H1 (cell line): ENCODE data around the gene RPL38. TPM values are rescaled to one million over a fixed set of nuclear protein-coding genes. Genes with fewer than 3 reads are reported as not detected.

Experiments used
- CTCF ChIA-PET: fragments of 300-600 bp; sonication (Branson Sonifier 250); formaldehyde crosslinking; loops from one replicate; lab custom pipeline; 2021; ENCODE audit not compliant: partially characterized antibody; lab: Charles Lee
- POLR2A ChIA-PET: fragments of 300-600 bp; sonication (Branson Sonifier 250); formaldehyde crosslinking; loops from one replicate; lab custom pipeline; 2021; ENCODE audit warnings: inconsistent platforms; ENCODE audit not compliant: partially characterized antibody; lab: Charles Lee
- DNase-seq, 2 experiments: peaks; one replicate each; pipeline versions ENCODE4 v3.0.0 to v3.0.0-alpha.2; 2010 to 2022; ENCODE audit warnings: low spot score in 2 of 2, low read depth in 1 of 2, mixed read lengths in 1 of 2
- FAIRE-seq: peaks from 2 replicates; lab custom pipeline; 2011; peaks lifted over from hg19 to GRCh38; lab: Jason Lieb, UNC
- H2AFZ ChIP-seq: 2 replicates; pipeline ENCODE4 v1.8.1; 2012; ENCODE audit warnings: low read length, inconsistent platforms
- H2AK5ac ChIP-seq: 2 replicates; pipeline ENCODE4 v1.6.1; 2013; ENCODE audit warnings: low read depth, low read length
- H2BK120ac ChIP-seq: replicated peaks from 2 replicates; pipeline ENCODE3; 2013; ENCODE audit warnings: low read depth, low read length, inconsistent platforms
- H2BK12ac ChIP-seq: 2 replicates; pipeline ENCODE4 v1.6.1; 2013; ENCODE audit warnings: low read depth, low read length
- H2BK15ac ChIP-seq: 2 replicates; pipeline ENCODE4 v1.6.1; 2013; ENCODE audit warnings: low read length
- H2BK20ac ChIP-seq: 2 replicates; pipeline ENCODE4 v1.6.1; 2013; ENCODE audit warnings: low read length
- H2BK5ac ChIP-seq: 2 replicates; pipeline ENCODE4 v1.6.1; 2013; ENCODE audit warnings: low read depth, low read length
- H3K14ac ChIP-seq: 2 replicates; pipeline ENCODE4 v1.6.1; 2013; ENCODE audit warnings: inconsistent platforms; ENCODE audit not compliant: insufficient read length
- H3K18ac ChIP-seq: 2 replicates; pipeline ENCODE4 v1.6.1; 2013; ENCODE audit warnings: low read length; ENCODE audit errors: extremely low read depth
- H3K23ac ChIP-seq: 2 replicates; pipeline ENCODE4 v1.6.1; 2013; ENCODE audit warnings: inconsistent platforms; ENCODE audit not compliant: insufficient read length
- H3K23me2 ChIP-seq: 2 replicates; pipeline ENCODE4 v1.6.1; 2013; ENCODE audit warnings: low read depth, low read length
- H3K27ac ChIP-seq: 2 replicates; pipeline ENCODE4 v1.6.1; 2011; ENCODE audit warnings: low read depth, low read length, inconsistent platforms
- H3K27me3 ChIP-seq, 4 experiments: replicated peaks in 1 of 4; 1 replicate in 1 of 4; 2 replicates in 3 of 4; pipeline versions ENCODE4 v1.6.1 to v1.8.1; 2011 to 2013; ENCODE audit warnings: low read length in 3 of 4, mild to moderate bottlenecking in 3 of 4, inconsistent platforms in 2 of 4, mixed read lengths in 2 of 4, moderate library complexity in 1 of 4; ENCODE audit not compliant: control insufficient read depth in 3 of 4, insufficient read depth in 3 of 4; ENCODE audit errors: extremely low read depth in 1 of 4
- H3K36me3 ChIP-seq, 4 experiments: 2 replicates each; pipeline versions ENCODE4 v1.6.1 to v1.8.1; 2011 to 2013; ENCODE audit warnings: mild to moderate bottlenecking in 4 of 4, low read length in 3 of 4, moderate library complexity in 2 of 4, control low read depth in 1 of 4, inconsistent platforms in 1 of 4; ENCODE audit not compliant: insufficient read depth in 4 of 4, control insufficient read depth in 2 of 4
- H3K4ac ChIP-seq: replicated peaks from 2 replicates; pipeline ENCODE3; 2013; ENCODE audit warnings: low read length, low read depth, mixed read lengths, inconsistent platforms; ENCODE audit not compliant: insufficient read length
- H3K4me1 ChIP-seq, 4 experiments: replicated peaks in 1 of 4; 1 replicate in 1 of 4; 2 replicates in 3 of 4; pipeline versions ENCODE4 v1.6.1 to v1.8.1; 2011 to 2013; ENCODE audit warnings: low read length in 3 of 4, inconsistent platforms in 2 of 4, mixed read lengths in 1 of 4; ENCODE audit not compliant: insufficient read depth in 4 of 4, control insufficient read depth in 3 of 4
- H3K4me2 ChIP-seq, 2 experiments: 2 replicates each; pipeline versions ENCODE4 v1.6.1 to v1.8.1; 2011 to 2013; ENCODE audit warnings: low read depth in 2 of 2, low read length in 2 of 2, control low read depth in 1 of 2, inconsistent platforms in 1 of 2, mild to moderate bottlenecking in 1 of 2; ENCODE audit not compliant: insufficient read depth in 1 of 2
- H3K4me3 ChIP-seq, 4 experiments: fragments of 200-600, 300-600 bp in 1 of 4; sonication (generic), shearing (Covaris generic), sonication (Bioruptor Twin) in 1 of 4; 2 replicates each; pipeline versions ENCODE4 v1.5.1 to v1.8.1; 2011 to 2016; ENCODE audit warnings: low read length in 4 of 4, low read depth in 3 of 4, control low read depth in 2 of 4, inconsistent platforms in 2 of 4, mild to moderate bottlenecking in 2 of 4, mixed read lengths in 1 of 4, moderate library complexity in 1 of 4; ENCODE audit not compliant: insufficient read depth in 2 of 4; ENCODE audit errors: extremely low read depth in 1 of 4
- H3K56ac ChIP-seq: replicated peaks from 2 replicates; pipeline ENCODE3; 2013; ENCODE audit warnings: low read depth, mild to moderate bottlenecking, mixed read lengths, low read length, inconsistent platforms; ENCODE audit not compliant: insufficient read length
- H3K79me1 ChIP-seq: 2 replicates; pipeline ENCODE4 v1.6.1; 2013; ENCODE audit warnings: low read depth, low read length, control low read depth
- H3K79me2 ChIP-seq, 2 experiments: 2 replicates each; pipeline versions ENCODE4 v1.6.1 to v1.8.1; 2012 to 2013; ENCODE audit warnings: low read length in 2 of 2, mild to moderate bottlenecking in 2 of 2, inconsistent platforms in 1 of 2; ENCODE audit not compliant: insufficient read depth in 2 of 2, control insufficient read depth in 1 of 2
- H3K9ac ChIP-seq, 4 experiments: replicated peaks in 1 of 4; 1 replicate in 1 of 4; 2 replicates in 3 of 4; pipeline versions ENCODE4 v1.6.1 to v1.8.1; 2011 to 2013; ENCODE audit warnings: low read depth in 3 of 4, low read length in 3 of 4, control low read depth in 2 of 4, mild to moderate bottlenecking in 2 of 4, moderate library complexity in 2 of 4, inconsistent platforms in 1 of 4; ENCODE audit errors: extremely low read depth in 1 of 4
- H3K9me3 ChIP-seq, 2 experiments: 2 replicates each; pipeline versions ENCODE4 v1.6.1 to v1.8.1; 2012 to 2013; ENCODE audit warnings: mild to moderate bottlenecking in 2 of 2, moderate library complexity in 2 of 2, control low read depth in 1 of 2, inconsistent platforms in 1 of 2, low read depth in 1 of 2, low read length in 1 of 2, mixed read lengths in 1 of 2; ENCODE audit not compliant: insufficient read depth in 2 of 2
- H4K20me1 ChIP-seq, 2 experiments: replicated peaks in 1 of 2; 2 replicates each; pipeline versions ENCODE3 to v1.8.1; 2011 to 2013; ENCODE audit warnings: inconsistent platforms in 2 of 2, low read length in 2 of 2, mild to moderate bottlenecking in 1 of 2; ENCODE audit not compliant: insufficient read depth in 2 of 2, control insufficient read depth in 1 of 2
- H4K5ac ChIP-seq: 2 replicates; pipeline ENCODE4 v1.6.1; 2013; ENCODE audit warnings: low read length, low read depth, mixed read lengths, inconsistent platforms; ENCODE audit not compliant: insufficient read length
- H4K8ac ChIP-seq: 2 replicates; pipeline ENCODE4 v1.8.0; 2013; ENCODE audit warnings: mild to moderate bottlenecking, moderate library complexity, low read length, inconsistent platforms; ENCODE audit not compliant: insufficient read depth; ENCODE audit errors: extremely low read depth
- H4K91ac ChIP-seq: replicated peaks from 2 replicates; pipeline ENCODE3; 2013; ENCODE audit warnings: low read length, mixed read lengths, inconsistent platforms; ENCODE audit not compliant: insufficient read length
- BACH1 ChIP-seq: IDR thresholded peaks from 2 replicates; pipeline ENCODE4 v1.6.1; 2012; ENCODE audit warnings: low read length, improper control_type of control experiment
- CBX5 ChIP-seq: fragments of 300-800, 300-1000 bp; sonication (generic); IDR thresholded peaks from 2 replicates; pipeline ENCODE4 v1.7.1; 2016; ENCODE audit warnings: antibody characterized with exemption, low read length, low read depth
- CTBP2 ChIP-seq: IDR thresholded peaks from 2 replicates; pipeline ENCODE4 v1.7.0; 2011; ENCODE audit warnings: borderline replicate concordance, mild to moderate bottlenecking, moderate library complexity, mixed read lengths, low read length; ENCODE audit not compliant: insufficient read depth, insufficient read length
- CTCF ChIP-seq, 3 experiments: IDR thresholded peaks; 1 replicate in 2 of 3; 2 replicates in 1 of 3; pipeline versions ENCODE4 v1.5.1 to v1.6.1; 2011; ENCODE audit warnings: low read length in 3 of 3, mild to moderate bottlenecking in 3 of 3, inconsistent platforms in 2 of 3, low read depth in 1 of 3, moderate library complexity in 1 of 3; ENCODE audit not compliant: insufficient read depth in 1 of 3; ENCODE audit errors: control extremely low read depth in 1 of 3
- GTF2F1 ChIP-seq: IDR thresholded peaks from 2 replicates; pipeline ENCODE4 v1.6.1; 2012; ENCODE audit warnings: low read depth, low read length, improper control_type of control experiment, borderline replicate concordance
- HDAC2 ChIP-seq, 2 experiments: fragments of 300-600 bp in 1 of 2; sonication (generic) in 1 of 2; IDR thresholded peaks; 2 replicates each; pipeline ENCODE4 v1.6.1; 2011 to 2012; ENCODE audit warnings: low read depth in 2 of 2, low read length in 2 of 2, mild to moderate bottlenecking in 2 of 2, moderate library complexity in 2 of 2, borderline replicate concordance in 1 of 2, inconsistent platforms in 1 of 2
- KDM1A ChIP-seq: fragments of 200-600, 300-600 bp; sonication (generic); IDR thresholded peaks from 2 replicates; pipeline ENCODE4 v1.7.1; 2016; ENCODE audit warnings: mild to moderate bottlenecking, low read length, borderline replicate concordance
- RXRA ChIP-seq: IDR thresholded peaks from 2 replicates; pipeline ENCODE4 v1.6.1; 2011; ENCODE audit warnings: low read depth, mild to moderate bottlenecking, low read length, moderate library complexity; ENCODE audit not compliant: insufficient read depth
- SRF ChIP-seq: IDR thresholded peaks from 2 replicates; pipeline ENCODE4 v1.6.1; 2011; ENCODE audit warnings: mild to moderate bottlenecking, low read depth, low read length, moderate library complexity
- SUZ12 ChIP-seq: fragments of 200-600 bp; sonication (generic); IDR thresholded peaks from 2 replicates; pipeline ENCODE4 v1.6.1; 2012; ENCODE audit warnings: mild to moderate bottlenecking, inconsistent platforms, low read length, moderate library complexity, mixed read lengths
- TAF7 ChIP-seq: optimal IDR thresholded peaks from 2 replicates; pipeline ENCODE3; 2011; ENCODE audit warnings: low read depth, mild to moderate bottlenecking, inconsistent platforms, low read length, moderate library complexity, borderline replicate concordance
- WGBS, 2 experiments: shearing (Covaris generic) in 1 of 2; methylation state at CpG; one replicate each; pipeline versions ENCODE4 v1.1.6 to v1.1.7; 2013 to 2015; ENCODE audit warnings: low lambda C conversion rate in 2 of 2, mixed read lengths in 2 of 2, inconsistent platforms in 1 of 2, low coverage in 1 of 2, missing lambda C conversion rate in 1 of 2; ENCODE audit not compliant: insufficient replicate concordance in 2 of 2, insufficient coverage in 1 of 2, insufficient read length in 1 of 2; ENCODE audit errors: extremely low coverage in 1 of 2, missing lambda C conversion rate in 1 of 2; 5-methylcytosine and 5-hydroxymethylcytosine counted together
- polyA plus RNA-seq, 7 experiments: library from polyadenylated mRNA; depleted of rRNA in 3 of 7; stranded (reverse) in 5 of 7; unstranded in 2 of 7; fragments of >200 nt in 5 of 7; fragments of 200-250 nt in 2 of 7; gene quantifications; 1 replicate in 5 of 7; 2 replicates in 1 of 7; 4 replicates in 1 of 7; pipeline versions ENCODE4 v1.2.1 to v1.2.3, GENCODE V29; 2011 to 2013; ENCODE audit warnings: missing spikeins in 2 of 7, mixed read lengths in 2 of 7
- total RNA-seq: library from RNA; stranded (reverse); fragmentation: NEBNext Ultra II Directional; extraction: Animal tissue kit (Norgen Biotek cat#: 25700); gene quantifications from 2 replicates; pipeline ENCODE4 v1.2.1, GENCODE V29; 2021

The RPL38 gene
- total and polyA plus RNA-seq, 2 of the 8 experiments (the other 6 are each of a cell fraction or from before 2014, with no cell fraction given): 412 to 1,195 TPM

- no peak overlapping the region for H3K4me3 ChIP-seq
- H2BK15ac ChIP-seq: no peak overlapping the region
- H3K18ac ChIP-seq: no peak overlapping the region
- no peak overlapping the region for H2BK120ac ChIP-seq
- no peak overlapping the region for H3K23ac ChIP-seq
- H2BK20ac ChIP-seq: no peak overlapping the region
- H3K27me3 ChIP-seq: no peaks in the 10 kb centered on the region
- no peak overlapping the region for H2BK12ac ChIP-seq
- no peak overlapping the region for H3K27ac ChIP-seq
- no peak overlapping the region for H3K14ac ChIP-seq
- ChIA-PET CTCF (interaction anchor here (0.7 to 2.1 kb wide), 4 partner anchors 9 to 137 kb away, joined by 3 to 6 read pairs (median 4); partner anchors contain the start of gene TTYH2), POLR2A (interaction anchor here (0.6 to 4.0 kb wide), 3 partner anchors 11 to 1165 kb away, joined by 4 to 19 read pairs (median 13); partner anchors contain the start of gene RPL38)
- H2BK5ac ChIP-seq: no peak overlapping the region
- H4K5ac ChIP-seq: no peak overlapping the region
- no peak overlapping the region for H3K56ac ChIP-seq
- no peak overlapping the region for H4K8ac ChIP-seq
- H3K36me3 ChIP-seq: no peaks in the 10 kb centered on the region
- DNase-seq (no peak), FAIRE-seq (no peak)
- H4K91ac ChIP-seq: no peak overlapping the region
- H3K79me2 ChIP-seq: no peaks in the 10 kb centered on the region
- H3K9me3 ChIP-seq: no peaks in the 10 kb centered on the region
- H3K23me2 ChIP-seq: no peaks in the 10 kb centered on the region
- no peaks in the 10 kb centered on the region for H3K79me1 ChIP-seq
- no peak overlapping the region for H3K4me2 ChIP-seq
- H3K4me1 ChIP-seq: no peaks in the 10 kb centered on the region; a peak in 1 of 7 replicates
- WGBS, 2 experiments: 95% methylated on average over 13 of the region's 13 CpGs; no CpG with 5 or more reads in 1 of the 2 experiments
- peaks cover 0 to 1% of the 10 kb centered on the region in 2 experiments for H4K20me1 ChIP-seq
- no peak overlapping the region for H2AFZ ChIP-seq
- no peak overlapping the region for H3K4ac ChIP-seq
- no peak overlapping the region for H3K9ac ChIP-seq
- H2AK5ac ChIP-seq: no peak overlapping the region
- TF ChIP-seq CTCF (IDR thresholded peaks at IDR 0.05; ENCODE audit: control extremely low read depth in 1 of 3, insufficient read depth in 1 of 3, low read depth in 1 of 3, low read length in 3 of 3) (no peak), BACH1 (no peak), TAF7 (no peak), HDAC2 (IDR thresholded peaks at IDR 0.05; ENCODE audit: borderline replicate concordance in 1 of 2, low read depth in 2 of 2, low read length in 2 of 2) (no peak), SRF (no peak), CBX5 (no peak), SUZ12 (no peak), CTBP2 (no peak), RXRA (no peak), GTF2F1 (no peak), KDM1A (no peak)
Measured at GRCh38 chr17:74222399-74222798, 18.9 kb downstream of the RPL38 start.
